Right lobe of liver (tissue), 6 donors: ENCODE data around the gene STK40. TPM values are rescaled to one million over a fixed set of nuclear protein-coding genes. Genes with fewer than 3 reads are reported as not detected.

ENCODE experiments used
- ATAC-seq, 4 donors: fragments of 200-7000 bp; cut with Tn5 transposase; one replicate each; pipeline ENCODE4 v1.9.1; 2020; ENCODE audit warnings: mild to moderate bottlenecking in 4 of 4, moderate library complexity in 4 of 4
- DNase-seq, 3 donors: peaks; one replicate each; pipeline ENCODE4 v3.0.0-alpha.2; 2020
- H3K27ac ChIP-seq, 3 donors: fragments of 200-600 bp; one replicate each; pipeline ENCODE4 v1.8.0; 2022
- H3K27me3 ChIP-seq, 2 donors: fragments of 200-600 bp; one replicate each; pipeline ENCODE4 v1.8.0; 2022
- H3K36me3 ChIP-seq, 4 donors: fragments of 200-600 bp; sonication (generic) in 1 of 4; one replicate each; pipeline versions ENCODE4 v1.5.1 to v1.8.0; 2017 to 2022; ENCODE audit warnings: control low read depth in 1 of 4
- H3K4me1 ChIP-seq, 4 donors: fragments of 200-600 bp; sonication (generic) in 1 of 4; one replicate each; pipeline versions ENCODE4 v1.5.1 to v1.8.0; 2017 to 2022; ENCODE audit warnings: control low read depth in 1 of 4
- H3K4me3 ChIP-seq, 3 donors: fragments of 200-600 bp; one replicate each; pipeline ENCODE4 v1.8.0; 2022
- H3K9me3 ChIP-seq, 4 donors: fragments of 200-600 bp; sonication (generic) in 1 of 4; one replicate each; pipeline versions ENCODE4 v1.5.1 to v1.8.0; 2017 to 2022; ENCODE audit warnings: control low read depth in 1 of 4
- CTCF ChIP-seq, 4 donors: fragments of 200-600 bp in 3 of 4; fragments of 450-650 bp in 1 of 4; IDR thresholded peaks; one replicate each; pipeline versions ENCODE4 v1.5.1 to v1.8.0; 2016 to 2022; ENCODE audit warnings: antibody characterized with exemption in 4 of 4, mild to moderate bottlenecking in 2 of 4
- POLR2A ChIP-seq: fragments of 450-650 bp; IDR thresholded peaks from one replicate; pipeline ENCODE4 v1.6.1; 2017; ENCODE audit warnings: antibody characterized with exemption, mild to moderate bottlenecking
- WGBS: methylation state at CpG from one replicate; pipeline ENCODE4 v1.1.6; 2018; ENCODE audit warnings: low coverage, low lambda C conversion rate; ENCODE audit not compliant: insufficient coverage; ENCODE audit errors: missing lambda C conversion rate; 5-methylcytosine and 5-hydroxymethylcytosine counted together
- intact Hi-C, 2 donors: fragments of 100-400 bp; cut with DNase I; formaldehyde crosslinking; loops; one replicate each; pipeline versions ENCODE4 v1.11.2 to v1.14.1; 2022
- total RNA-seq, 6 experiments: library from RNA; depleted of rRNA in 2 of 6; stranded (reverse); fragments of >200 nt in 2 of 6; fragmentation: NEBNext Ultra II Directional in 3 of 6; extraction: Animal tissue kit (Norgen Biotek cat#: 25700) in 3 of 6; gene quantifications; one replicate each; pipeline versions ENCODE4 v1.1.0 to v1.2.4, GENCODE V29; 2016 to 2023
- donor health status: DM: no; HTN: yes; CAD: no.
- donor health status: DM: no; HTN: no; CAD: no.
- donor health status: DM: no; HTN: no; CAD: no.
- donor health status: DM: no; HTN: yes; CAD: no.
- donor health status: DM: no; HTN: yes; CAD: no.

STK40 gene
- total RNA-seq, 6 experiments from 2014 or later: 22.7 to 45.5 (median 29.0) TPM

- no peak for ATAC-seq
- Histone ChIP-seq H3K27ac (peak overlapping the region in 1 of 3 donors; percentile 54), H3K9me3 (no peaks in the 10 kb centered on the region), H3K4me1 (peaks cover 0 to 4% (median 0%) of the 10 kb centered on the region in 4 donors), H3K36me3 (no peaks in the 10 kb centered on the region), H3K27me3 (no peaks in the 10 kb centered on the region), H3K4me3 (peak overlapping the region in 2 of 3 donors; percentile 19 to 20)
- TF ChIP-seq CTCF (IDR thresholded peaks at IDR 0.05): no peak
- TF ChIP-seq POLR2A: no peak
- intact Hi-C loops: no loop called here
- 80% methylated on average over 1 of the region's 12 CpGs for WGBS
- no peak for DNase-seq
These were observed 16.1 kb upstream of the STK40 start for GRCh38 chr1:36401602-36402503.

- Histone ChIP-seq H3K4me1 (peaks cover 0 to 11% (median 0%) of the 10 kb centered on the region in 4 donors), H3K4me3 (peak overlapping the region in 2 of 3 donors; percentile 19 to 20), H3K27ac (peak overlapping the region in 2 of 3 donors; percentile 24 to 54), H3K27me3 (no peaks in the 10 kb centered on the region), H3K9me3 (no peaks in the 10 kb centered on the region), H3K36me3 (no peaks in the 10 kb centered on the region)
- DNase-seq (peak; percentile 75 to 81 (median 81)), ATAC-seq (peak; percentile 58 to 72 (median 64))
- 69% methylated on average over 5 of the region's 22 CpGs for WGBS
- intact Hi-C loops: no loop called here
- TF ChIP-seq POLR2A (peak; percentile 52), CTCF (IDR thresholded peaks at IDR 0.05) (no peak)
These were observed 15.3 kb upstream of the STK40 start for GRCh38 chr1:36400825-36401601.

GRCh38 chr1:36400514-36400824 lies 14.7 kb upstream of the STK40 start:
- Histone ChIP-seq H3K27me3 (no peaks in the 10 kb centered on the region), H3K4me1 (peaks cover 0 to 11% (median 0%) of the 10 kb centered on the region in 4 donors), H3K27ac (peak overlapping the region in 1 of 3 donors; percentile 54), H3K9me3 (no peaks in the 10 kb centered on the region), H3K36me3 (no peaks in the 10 kb centered on the region), H3K4me3 (no peak overlapping the region)
- DNase-seq (no peak), ATAC-seq (no peak)
- intact Hi-C loops: no loop called here
- TF ChIP-seq POLR2A (no peak), CTCF (IDR thresholded peaks at IDR 0.05) (no peak)
- no CpG with 5 or more reads among the region's 10 CpGs for WGBS

- Histone ChIP-seq H3K36me3 (peaks cover 0 to 6% (median 1%) of the 10 kb centered on the region in 4 donors), H3K9me3 (no peaks in the 10 kb centered on the region), H3K27me3 (no peaks in the 10 kb centered on the region), H3K27ac (peak overlapping the region in 2 of 3 donors; percentile 90 to 92), H3K4me3 (peak overlapping the region in 1 of 3 donors; percentile 84), H3K4me1 (peaks cover 0 to 11% (median 0%) of the 10 kb centered on the region in 4 donors)
- WGBS: 71% methylated on average over 4 of the region's 7 CpGs
- TF ChIP-seq CTCF (IDR thresholded peaks at IDR 0.05): no peak
- no peak for TF ChIP-seq POLR2A
- intact Hi-C loops: no loop called here
- ATAC-seq: no peak
- DNase-seq: no peak
These were observed 12.8 kb upstream of the STK40 start for GRCh38 chr1:36398370-36398977.
